Spleen (tissue), 7 donors: ENCODE measurements around the gene RIGI.

ENCODE experiments used
- CTCF ChIP-seq, 11 experiments: fragments of 200-600 bp in 7 of 11; fragments of 450-650 bp in 4 of 11; sonication (generic) in 4 of 11; IDR thresholded peaks in 8 of 11; conservative IDR thresholded peaks in 3 of 11; 1 replicate in 7 of 11; 2 replicates in 4 of 11; pipeline versions ENCODE4 v1.4.0 to v1.8.0; 2016 to 2021; ENCODE audit warnings: antibody characterized with exemption in 11 of 11, inconsistent platforms in 4 of 11, mild to moderate bottlenecking in 1 of 11
- POLR2A ChIP-seq, 3 donors: fragments of 450-650 bp; IDR thresholded peaks; one replicate each; pipeline ENCODE4 v1.5.1; 2017; ENCODE audit warnings: antibody characterized with exemption in 3 of 3, mild to moderate bottlenecking in 1 of 3
- POLR2AphosphoS5 ChIP-seq, 3 donors: sonication (generic); formaldehyde crosslinking; IDR thresholded peaks; one replicate each; pipeline ENCODE4 v1.5.1; 2017; ENCODE audit warnings: antibody characterized with exemption in 3 of 3
- donor health status: DM: no; HTN: no; CAD: no; lungs with moderate emphysema.
- donor health status: DM: no; HTN: no; CAD: no.
- donor health status: DM: no; HTN: no; CAD: no.

- peak; percentile 34 to 82 (median 69) for TF ChIP-seq CTCF (IDR thresholded peaks at IDR 0.05 in 8 of 11, conservative IDR thresholded peaks at IDR 0.05 in 3 of 11)
- no peak for TF ChIP-seq POLR2A (IDR thresholded peaks at IDR 0.05)
- TF ChIP-seq POLR2AphosphoS5 (IDR thresholded peaks at IDR 0.05) = no peak
Measured at GRCh38 chr9:32571969-32572899, 46.2 kb upstream of the RIGI start.
